Mesenteric fat pad (tissue), 1 donor: ENCODE data around the gene SMIM28. TPM values are rescaled to one million over a fixed set of nuclear protein-coding genes. Genes with fewer than 3 reads are reported as not detected.

Experiments
- DNase-seq: peaks from one replicate; pipeline ENCODE4 v3.0.0-alpha.2; 2020; ENCODE audit warnings: low spot score
- total RNA-seq: library from RNA; stranded (reverse); fragmentation: NEBNext Ultra II Directional; extraction: Animal tissue kit (Norgen Biotek cat#: 25700); gene quantifications from one replicate; pipeline ENCODE4 v1.2.1, GENCODE V29; 2021
- donor health status: DM: yes; HTN: yes; CAD: no.

SMIM28 gene
- total RNA-seq, 1 donor from 2014 or later = not detected

DNA sequence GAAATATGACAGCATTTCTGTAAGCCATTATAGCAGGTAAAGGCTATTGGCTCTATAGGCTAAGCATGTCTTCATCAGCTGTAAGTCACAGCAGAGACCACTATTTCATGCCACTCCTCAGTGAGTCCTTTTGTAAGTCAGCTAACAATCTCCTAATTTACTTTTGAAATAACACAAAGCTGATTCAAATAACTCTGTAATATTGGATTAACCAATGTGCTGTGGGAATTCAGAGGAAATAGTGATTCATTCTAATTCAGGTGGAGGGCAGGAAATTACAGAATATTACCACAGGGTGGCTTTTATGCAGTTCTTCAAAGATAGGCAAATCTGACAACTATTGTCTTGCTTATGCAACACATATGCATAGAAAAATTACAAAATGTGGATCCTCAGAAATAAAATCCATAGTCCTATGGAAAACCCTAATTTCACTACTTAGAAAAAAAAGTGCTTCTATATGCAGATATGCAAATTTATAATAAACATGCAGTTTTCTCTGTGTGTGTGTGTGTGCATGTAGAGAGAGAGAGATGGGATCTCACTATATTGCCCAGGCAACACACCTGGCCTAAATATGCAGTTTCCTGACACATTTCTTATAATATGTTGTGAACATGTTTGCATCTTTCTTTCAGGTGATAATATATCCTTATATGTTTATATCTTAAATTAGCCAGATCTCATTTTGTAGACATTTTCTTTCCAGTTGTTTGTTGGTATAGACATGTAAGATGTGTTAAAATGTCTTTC is 4.8 kb upstream of the SMIM28 start:
- DNase-seq = no peak

GRCh38 chr6:138374230-138374629 is 3.5 kb upstream of the SMIM28 start:
- DNase-seq = no peak

DNA sequence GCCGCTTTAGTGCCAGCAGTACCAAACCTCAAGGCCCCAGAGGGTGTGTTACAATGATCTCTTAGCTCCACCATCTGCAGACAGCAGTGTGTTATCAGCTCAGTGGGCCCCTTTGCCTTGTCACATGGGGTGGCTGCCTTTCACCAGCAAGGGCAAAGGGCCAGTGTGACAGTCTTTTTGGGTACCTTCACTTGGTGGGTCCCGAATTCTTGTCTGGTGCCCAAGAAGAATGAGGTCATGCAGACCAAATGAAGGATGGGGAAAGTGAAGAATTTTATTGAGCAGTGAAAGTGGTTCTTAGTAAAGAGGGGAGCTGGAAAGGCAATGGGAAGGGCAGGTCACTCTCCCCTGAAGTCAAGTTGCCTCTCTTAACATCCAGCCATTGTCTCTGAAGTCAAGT is 2.9 kb upstream of the SMIM28 start:
- DNase-seq = no peak

- no peak for DNase-seq
These were observed 663 bp upstream of the SMIM28 start for GRCh38 chr6:138377042-138377441.

- DNase-seq = no peak
These were observed 758 bp downstream of the SMIM28 start for GRCh38 chr6:138378463-138378862.

- DNase-seq = no peak
These were observed 5.0 kb downstream of the SMIM28 start for GRCh38 chr6:138382498-138383265.

- no peak for DNase-seq
These were observed 6.1 kb downstream of the SMIM28 start for GRCh38 chr6:138383776-138384175.

DNA sequence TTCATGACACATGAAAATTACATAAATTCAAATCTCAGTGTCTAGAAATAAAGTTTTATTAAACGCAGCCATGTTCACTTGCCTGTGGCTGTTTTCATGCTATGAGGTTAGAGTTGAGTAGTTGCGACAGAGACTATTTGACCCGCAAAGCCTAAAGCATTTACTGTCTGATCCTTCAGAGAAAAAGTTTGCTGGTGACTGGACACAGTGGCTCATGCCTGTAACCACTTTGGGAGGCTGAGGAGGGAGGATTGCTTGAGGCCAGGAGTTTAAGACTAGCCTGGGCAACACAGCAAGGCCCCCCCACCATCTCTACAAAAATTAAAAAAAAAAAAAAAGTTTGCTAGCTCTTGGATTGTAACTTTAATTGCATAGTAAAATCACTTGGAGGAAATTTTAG is 9.2 kb downstream of the SMIM28 start:
- DNase-seq = no peak

- no peak for DNase-seq
These were observed 10.1 kb downstream of the SMIM28 start for GRCh38 chr6:138387577-138388368.

GRCh38 chr6:138389551-138389950 is 11.8 kb downstream of the SMIM28 start:
- no peak for DNase-seq

- DNase-seq = no peak
These were observed 16.4 kb downstream of the SMIM28 start for GRCh38 chr6:138393871-138394783.

DNA sequence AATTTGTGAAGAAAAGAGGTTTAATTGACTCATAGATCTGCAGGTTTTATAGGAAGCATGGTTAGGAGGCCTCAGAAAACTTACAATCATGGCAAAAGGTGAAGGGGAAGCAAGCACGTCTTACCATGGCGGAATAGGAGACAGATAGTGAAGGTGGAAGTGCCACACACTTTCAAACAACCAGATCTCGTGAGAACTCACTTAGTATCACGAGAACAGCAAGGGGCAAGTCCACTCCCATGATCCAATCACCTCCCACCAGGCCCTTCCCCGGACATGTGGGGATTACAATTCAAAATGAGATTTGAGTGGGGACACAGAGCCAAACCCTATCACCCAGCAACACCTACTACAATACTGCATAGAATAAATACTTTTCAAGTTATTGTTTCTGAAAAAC is 19.0 kb downstream of the SMIM28 start:
- DNase-seq = no peak

- no peak for DNase-seq
These were observed 19.7 kb downstream of the SMIM28 start for GRCh38 chr6:138397128-138398122.

GRCh38 chr6:138400326-138400725 is 22.6 kb downstream of the SMIM28 start:
- DNase-seq = no peak

DNA sequence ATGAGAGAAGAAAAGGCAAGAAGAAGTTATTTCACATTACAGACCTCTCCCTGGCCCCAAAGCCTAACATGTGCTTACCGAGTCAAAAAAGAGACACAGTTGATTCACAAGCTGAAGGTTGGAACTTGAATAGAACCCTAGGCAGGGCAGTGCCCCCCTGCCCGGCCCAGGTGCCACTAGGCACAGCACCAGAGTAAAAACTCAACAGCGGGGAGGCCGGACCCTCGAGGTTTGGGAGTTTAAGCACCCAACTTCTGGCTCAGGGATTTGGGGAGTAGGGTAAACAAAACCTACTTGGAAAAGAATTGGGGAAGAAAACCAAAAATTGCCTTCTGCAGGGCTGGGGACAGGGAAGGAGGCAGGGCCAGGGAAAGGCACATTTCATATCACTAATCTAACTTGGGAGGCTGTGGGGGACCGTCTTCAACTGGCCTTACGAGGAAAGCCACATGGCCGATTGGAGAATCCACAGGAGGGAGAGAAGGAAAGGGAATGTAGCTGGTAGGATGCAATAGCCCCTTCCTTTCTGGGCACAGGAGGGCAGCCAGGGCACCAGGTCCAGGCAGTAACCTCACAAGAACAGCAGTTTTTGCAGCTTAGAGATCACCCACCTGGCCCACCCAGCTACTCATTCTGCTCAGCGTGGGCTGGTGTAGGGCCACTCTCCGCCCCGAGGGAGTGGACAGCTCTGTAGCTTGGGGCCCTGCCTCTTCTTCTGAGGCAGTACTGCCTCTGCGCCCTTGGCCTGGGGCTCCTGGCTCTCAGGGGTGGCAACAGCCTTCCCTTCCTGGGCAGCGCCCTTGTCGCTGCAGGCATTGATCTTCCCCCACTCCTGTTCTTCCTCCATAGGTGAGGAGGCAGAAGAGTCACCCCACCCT is 24.5 kb downstream of the SMIM28 start:
- no peak for DNase-seq

- no peak for DNase-seq
These were observed 25.1 kb downstream of the SMIM28 start for GRCh38 chr6:138402838-138403187.

DNA sequence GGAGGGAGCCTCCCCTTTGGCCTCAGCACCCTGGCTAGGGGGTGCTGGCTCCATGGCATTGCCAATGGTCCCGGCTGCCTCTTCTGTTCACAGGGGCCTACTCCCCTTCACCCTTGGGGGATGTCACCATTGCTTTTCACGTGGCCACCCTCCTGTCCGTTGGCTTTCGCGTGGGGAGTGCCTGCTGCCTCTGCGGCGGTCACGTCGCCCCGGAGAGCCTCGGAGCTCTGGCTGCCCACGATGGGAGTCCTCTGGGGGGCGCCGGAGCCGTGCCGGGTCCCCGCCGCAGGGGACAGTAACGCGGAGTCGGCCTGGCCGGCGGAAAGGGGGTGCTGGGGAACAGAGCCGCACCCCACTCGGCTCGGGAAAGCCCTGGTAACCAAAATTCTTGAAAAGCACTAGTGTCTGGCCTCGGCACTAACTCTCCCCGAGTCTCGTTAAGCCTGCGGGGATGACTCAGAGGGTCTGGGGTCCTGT is 25.7 kb downstream of the SMIM28 start:
- no peak for DNase-seq
